ENCODE results near the gene UGT8.

Gene UGT8

GRCh38 chr4:114593526-114593925 is 5.1 kb upstream of the UGT8 start:
- H3K27me3 ChIP-seq (ENCODE audit: low read depth, low read length), result peaks cover 4% of the 10 kb centered on the region
- no peaks in the 10 kb centered on the region for H3K9me3 ChIP-seq (ENCODE audit: control insufficient read depth in 1 of 2, low read length in 2 of 2)
- H3K4me3 ChIP-seq (ENCODE audit: low read depth in 1 of 2, low read length in 2 of 2), result no peak overlapping the region
- no peaks in the 10 kb centered on the region for H3K4me1 ChIP-seq (ENCODE audit: control insufficient read depth in 1 of 2, insufficient read depth in 2 of 2, low read length in 2 of 2)
- H3K36me3 ChIP-seq (ENCODE audit: control insufficient read depth in 1 of 2, insufficient read depth in 2 of 2, low read length in 2 of 2), result no peaks in the 10 kb centered on the region
- H3K27ac ChIP-seq (ENCODE audit: low read length), result no peak overlapping the region

GRCh38 chr4:114595207-114595606 is 3.4 kb upstream of the UGT8 start:
- Histone ChIP-seq H3K27me3 (ENCODE audit: low read depth, low read length) (peaks cover 9% of the 10 kb centered on the region), H3K4me1 (ENCODE audit: control insufficient read depth in 1 of 2, insufficient read depth in 2 of 2, low read length in 2 of 2) (peaks cover 0 to 9% of the 10 kb centered on the region in 2 donors), H3K36me3 (ENCODE audit: control insufficient read depth in 1 of 2, insufficient read depth in 2 of 2, low read length in 2 of 2) (no peaks in the 10 kb centered on the region), H3K9me3 (ENCODE audit: control insufficient read depth in 1 of 2, low read length in 2 of 2) (no peaks in the 10 kb centered on the region), H3K4me3 (ENCODE audit: low read depth in 1 of 2, low read length in 2 of 2) (no peak overlapping the region), H3K27ac (ENCODE audit: low read length) (no peak overlapping the region)

GRCh38 chr4:114595921-114596320 is 2.7 kb upstream of the UGT8 start:
- peaks cover 9% of the 10 kb centered on the region for H3K27me3 ChIP-seq (ENCODE audit: low read depth, low read length)
- no peaks in the 10 kb centered on the region for H3K36me3 ChIP-seq (ENCODE audit: control insufficient read depth in 1 of 2, insufficient read depth in 2 of 2, low read length in 2 of 2)
- H3K27ac ChIP-seq (ENCODE audit: low read length), result no peak overlapping the region
- no peaks in the 10 kb centered on the region for H3K9me3 ChIP-seq (ENCODE audit: control insufficient read depth in 1 of 2, low read length in 2 of 2)
- H3K4me3 ChIP-seq (ENCODE audit: low read depth in 1 of 2, low read length in 2 of 2), result no peak overlapping the region
- H3K4me1 ChIP-seq (ENCODE audit: control insufficient read depth in 1 of 2, insufficient read depth in 2 of 2, low read length in 2 of 2), result peaks cover 0 to 9% of the 10 kb centered on the region in 2 donors

- H3K4me3 ChIP-seq (ENCODE audit: low read depth in 1 of 2, low read length in 2 of 2), result peak overlapping the region; percentile 57 to 80
- no peaks in the 10 kb centered on the region for H3K9me3 ChIP-seq (ENCODE audit: control insufficient read depth in 1 of 2, low read length in 2 of 2)
- H3K27me3 ChIP-seq (ENCODE audit: low read depth, low read length), result peaks cover 9% of the 10 kb centered on the region
- peaks cover 0 to 9% of the 10 kb centered on the region in 2 donors for H3K4me1 ChIP-seq (ENCODE audit: control insufficient read depth in 1 of 2, insufficient read depth in 2 of 2, low read length in 2 of 2)
- peak overlapping the region; percentile 34 for H3K27ac ChIP-seq (ENCODE audit: low read length)
- no peaks in the 10 kb centered on the region for H3K36me3 ChIP-seq (ENCODE audit: control insufficient read depth in 1 of 2, insufficient read depth in 2 of 2, low read length in 2 of 2)
Observed at GRCh38 chr4:114597410-114598115, 1.0 kb upstream of the UGT8 start.

GRCh38 chr4:114599231-114599902 is 760 bp downstream of the UGT8 start:
- peaks cover 9% of the 10 kb centered on the region for H3K27me3 ChIP-seq (ENCODE audit: low read depth, low read length)
- H3K9me3 ChIP-seq (ENCODE audit: control insufficient read depth in 1 of 2, low read length in 2 of 2), result no peaks in the 10 kb centered on the region
- H3K36me3 ChIP-seq (ENCODE audit: control insufficient read depth in 1 of 2, insufficient read depth in 2 of 2, low read length in 2 of 2), result no peaks in the 10 kb centered on the region
- H3K4me3 ChIP-seq (ENCODE audit: low read depth in 1 of 2, low read length in 2 of 2), result peak overlapping the region; percentile 68 to 80
- H3K27ac ChIP-seq (ENCODE audit: low read length), result peak overlapping the region; percentile 74
- peaks cover 0 to 9% of the 10 kb centered on the region in 2 donors for H3K4me1 ChIP-seq (ENCODE audit: control insufficient read depth in 1 of 2, insufficient read depth in 2 of 2, low read length in 2 of 2)

GRCh38 chr4:114599903-114600552 is 1.4 kb downstream of the UGT8 start:
- H3K27ac ChIP-seq (ENCODE audit: low read length), result peak overlapping the region; percentile 74
- H3K4me1 ChIP-seq (ENCODE audit: control insufficient read depth in 1 of 2, insufficient read depth in 2 of 2, low read length in 2 of 2), result peaks cover 0 to 9% of the 10 kb centered on the region in 2 donors
- peaks cover 9% of the 10 kb centered on the region for H3K27me3 ChIP-seq (ENCODE audit: low read depth, low read length)
- no peaks in the 10 kb centered on the region for H3K36me3 ChIP-seq (ENCODE audit: control insufficient read depth in 1 of 2, insufficient read depth in 2 of 2, low read length in 2 of 2)
- H3K9me3 ChIP-seq (ENCODE audit: control insufficient read depth in 1 of 2, low read length in 2 of 2), result no peaks in the 10 kb centered on the region
- peak overlapping the region; percentile 68 to 80 for H3K4me3 ChIP-seq (ENCODE audit: low read depth in 1 of 2, low read length in 2 of 2)

GRCh38 chr4:114600672-114601071 is 2.1 kb downstream of the UGT8 start:
- Histone ChIP-seq H3K27ac (ENCODE audit: low read length) (peak overlapping the region; percentile 41), H3K27me3 (ENCODE audit: low read depth, low read length) (peaks cover 9% of the 10 kb centered on the region), H3K4me1 (ENCODE audit: control insufficient read depth in 1 of 2, insufficient read depth in 2 of 2, low read length in 2 of 2) (peaks cover 0 to 9% of the 10 kb centered on the region in 2 donors), H3K9me3 (ENCODE audit: control insufficient read depth in 1 of 2, low read length in 2 of 2) (no peaks in the 10 kb centered on the region), H3K4me3 (ENCODE audit: low read depth in 1 of 2, low read length in 2 of 2) (peak overlapping the region in 1 of 2 donors; percentile 68), H3K36me3 (ENCODE audit: control insufficient read depth in 1 of 2, insufficient read depth in 2 of 2, low read length in 2 of 2) (no peaks in the 10 kb centered on the region)

GRCh38 chr4:114601304-114602052 is 2.9 kb downstream of the UGT8 start:
- Histone ChIP-seq H3K9me3 (ENCODE audit: control insufficient read depth in 1 of 2, low read length in 2 of 2) (no peaks in the 10 kb centered on the region), H3K4me3 (ENCODE audit: low read depth in 1 of 2, low read length in 2 of 2) (peak overlapping the region in 1 of 2 donors; percentile 68), H3K27me3 (ENCODE audit: low read depth, low read length) (peaks cover 9% of the 10 kb centered on the region), H3K27ac (ENCODE audit: low read length) (no peak overlapping the region), H3K36me3 (ENCODE audit: control insufficient read depth in 1 of 2, insufficient read depth in 2 of 2, low read length in 2 of 2) (no peaks in the 10 kb centered on the region), H3K4me1 (ENCODE audit: control insufficient read depth in 1 of 2, insufficient read depth in 2 of 2, low read length in 2 of 2) (peaks cover 0 to 9% of the 10 kb centered on the region in 2 donors)

- Histone ChIP-seq H3K4me3 (ENCODE audit: low read depth in 1 of 2, low read length in 2 of 2) (peak overlapping the region in 1 of 2 donors; percentile 26), H3K4me1 (ENCODE audit: control insufficient read depth in 1 of 2, insufficient read depth in 2 of 2, low read length in 2 of 2) (peaks cover 0 to 9% of the 10 kb centered on the region in 2 donors), H3K27me3 (ENCODE audit: low read depth, low read length) (peaks cover 5% of the 10 kb centered on the region), H3K27ac (ENCODE audit: low read length) (peak overlapping the region; percentile 13), H3K9me3 (ENCODE audit: control insufficient read depth in 1 of 2, low read length in 2 of 2) (no peaks in the 10 kb centered on the region), H3K36me3 (ENCODE audit: control insufficient read depth in 1 of 2, insufficient read depth in 2 of 2, low read length in 2 of 2) (no peaks in the 10 kb centered on the region)
Observed at GRCh38 chr4:114603497-114603896, 4.9 kb downstream of the UGT8 start.

- Histone ChIP-seq H3K36me3 (ENCODE audit: control insufficient read depth in 1 of 2, insufficient read depth in 2 of 2, low read length in 2 of 2) (no peaks in the 10 kb centered on the region), H3K4me1 (ENCODE audit: control insufficient read depth in 1 of 2, insufficient read depth in 2 of 2, low read length in 2 of 2) (no peaks in the 10 kb centered on the region), H3K27me3 (ENCODE audit: low read depth, low read length) (no peaks in the 10 kb centered on the region), H3K9me3 (ENCODE audit: control insufficient read depth in 1 of 2, low read length in 2 of 2) (no peaks in the 10 kb centered on the region), H3K4me3 (ENCODE audit: low read depth in 1 of 2, low read length in 2 of 2) (no peak overlapping the region), H3K27ac (ENCODE audit: low read length) (no peak overlapping the region)
Observed at GRCh38 chr4:114606245-114606644, 7.6 kb downstream of the UGT8 start.

GRCh38 chr4:114607056-114607455 is 8.4 kb downstream of the UGT8 start:
- no peaks in the 10 kb centered on the region for H3K9me3 ChIP-seq (ENCODE audit: control insufficient read depth in 1 of 2, low read length in 2 of 2)
- H3K27me3 ChIP-seq (ENCODE audit: low read depth, low read length), result no peaks in the 10 kb centered on the region
- H3K4me3 ChIP-seq (ENCODE audit: low read depth in 1 of 2, low read length in 2 of 2), result no peak overlapping the region
- no peaks in the 10 kb centered on the region for H3K36me3 ChIP-seq (ENCODE audit: control insufficient read depth in 1 of 2, insufficient read depth in 2 of 2, low read length in 2 of 2)
- H3K27ac ChIP-seq (ENCODE audit: low read length), result no peak overlapping the region
- no peaks in the 10 kb centered on the region for H3K4me1 ChIP-seq (ENCODE audit: control insufficient read depth in 1 of 2, insufficient read depth in 2 of 2, low read length in 2 of 2)
